LHCN-M2 (cell line): ENCODE data around the gene SLC25A47. TPM values are rescaled to one million over a fixed set of nuclear protein-coding genes. Genes with fewer than 3 reads are reported as not detected.

Experiments
- DNase-seq: peaks from one replicate; pipeline ENCODE4 v3.0.0-alpha.2; 2012; ENCODE audit warnings: low read depth
- total RNA-seq: library from RNA; depleted of rRNA; stranded (reverse); fragments of >200 nt; gene quantifications from 2 replicates; pipeline ENCODE4 v1.2.3, GENCODE V29; 2014; rRNA removed

The SLC25A47 gene
- total RNA-seq, 1 experiment from 2014 or later, result not detected

GRCh38 chr14:100374876-100375265 lies 51.7 kb downstream of the SLC25A47 start:
- DNase-seq, result no peak

GRCh38 chr14:100375266-100375962 lies 52.3 kb downstream of the SLC25A47 start:
- DNase-seq, result peak; percentile 59

- peak; percentile 93 for DNase-seq
Observed at GRCh38 chr14:100375963-100376735, 53.0 kb downstream of the SLC25A47 start, which contains the start of gene WDR25. TSS of gene WDR25 (plus strand) at chr14:100376485.

GRCh38 chr14:100376751-100377171 lies 53.6 kb downstream of the SLC25A47 start:
- DNase-seq, result peak; percentile 44

Other genes with a start within 250 kb of the SLC25A47 start
- gene DEGS2, start 163.7 kb upstream of the SLC25A47 start, total RNA-seq, result 0.58 TPM in 1 of 2 replicates, not detected in the other
- 28.4 and 31.9 TPM in 2 replicates for gene YY1, start 84.2 kb upstream of the SLC25A47 start, total RNA-seq
- gene SLC25A29, start 16.9 kb upstream of the SLC25A47 start, total RNA-seq, result 23.4 and 43.4 TPM in 2 replicates
- gene WDR25, start 53.1 kb downstream of the SLC25A47 start, total RNA-seq, result 9.7 and 16.2 TPM in 2 replicates